HG02885 (cell line): Measurements from ENCODE around the gene CLDN19.
"Not testable (repeated sequence)": the region's sequence is repeated elsewhere in the genome, so short reads cannot be mapped to it uniquely, and the experiment has no call there.

Source experiments
- ATAC-seq: cut with Tn5 transposase; IDR thresholded peaks from one replicate; pipeline ENCODE4 v1.9.1; 2021; ENCODE audit warnings: mild to moderate bottlenecking; ENCODE audit not compliant: unreplicated experiment, poor library complexity

CLDN19 gene

GRCh38 chr1:42714441-42714840, 25.6 kb downstream of the CLDN19 start:
- not testable (repeated sequence) for ATAC-seq

GRCh38 chr1:42713293-42713692, 26.7 kb downstream of the CLDN19 start:
- no peak for ATAC-seq

GRCh38 chr1:42712808-42713207, 27.2 kb downstream of the CLDN19 start:
- ATAC-seq: not testable (repeated sequence)

GRCh38 chr1:42703888-42704464, 36.1 kb downstream of the CLDN19 start:
- ATAC-seq: no peak

GRCh38 chr1:42700006-42700405, 40.0 kb downstream of the CLDN19 start:
- ATAC-seq: no peak

- ATAC-seq: no peak
These were observed 41.8 kb downstream of the CLDN19 start for GRCh38 chr1:42698081-42698813.

GRCh38 chr1:42692911-42693310, 47.1 kb downstream of the CLDN19 start:
- no peak for ATAC-seq

- ATAC-seq: no peak
These were observed 47.6 kb downstream of the CLDN19 start for GRCh38 chr1:42692461-42692860.

- no peak for ATAC-seq
These were observed 48.9 kb downstream of the CLDN19 start for GRCh38 chr1:42691157-42691498.

- no peak for ATAC-seq
These were observed 49.4 kb downstream of the CLDN19 start for GRCh38 chr1:42690477-42691156.

GRCh38 chr1:42689912-42690311, 50.1 kb downstream of the CLDN19 start:
- ATAC-seq: no peak

- ATAC-seq: no peak
These were observed 53.6 kb downstream of the CLDN19 start for GRCh38 chr1:42686418-42686817.

- no peak for ATAC-seq
These were observed 55.9 kb downstream of the CLDN19 start for GRCh38 chr1:42684139-42684538.
